Endothelial cell of umbilical vein (primary cell): ENCODE measurements around the gene ZDHHC24. TPM values are rescaled to one million over a fixed set of nuclear protein-coding genes. Genes with fewer than 3 reads are reported as not detected.

Source experiments
- BruUV-seq: library from RNA; stranded (reverse); fragments of 400-500 nt; replicated peaks from 2 replicates; lab custom pipeline; 2021; lab: Mats Ljungman, UMichigan
- CTCF ChIA-PET: fragments of 300-600, 350-600 bp; sonication (Branson Sonifier 250); formaldehyde crosslinking; loops from one replicate; lab custom pipeline; 2021; ENCODE audit warnings: antibody characterized with exemption, inconsistent platforms; lab: Charles Lee
- POLR2A ChIA-PET: fragments of 300-600, 350-600 bp; sonication (Branson Sonifier 250); formaldehyde crosslinking; loops from one replicate; lab custom pipeline; 2021; ENCODE audit warnings: antibody characterized with exemption, inconsistent platforms; lab: Charles Lee
- DNase-seq: peaks from one replicate; pipeline ENCODE4 v3.0.0-alpha.2; 2011; ENCODE audit warnings: low read depth, low spot score
- FAIRE-seq: peaks from 2 replicates; lab custom pipeline; 2011; peaks lifted over from hg19 to GRCh38; lab: Jason Lieb, UNC
- H2AFZ ChIP-seq: 2 replicates; pipeline ENCODE4 v1.6.0; 2012; ENCODE audit warnings: low read depth, low read length, control low read depth, inconsistent platforms
- H3K27ac ChIP-seq: 2 replicates; pipeline ENCODE4 v1.5.1; 2011; ENCODE audit warnings: low read depth, mild to moderate bottlenecking, control low read depth, low read length, moderate library complexity; ENCODE audit not compliant: insufficient read depth
- H3K27me3 ChIP-seq, 2 experiments: 2 replicates each; pipeline versions ENCODE4 v1.6.0 to v1.6.1; 2011; ENCODE audit warnings: low read length in 2 of 2, mixed read lengths in 1 of 2; ENCODE audit not compliant: control insufficient read depth in 2 of 2, insufficient read depth in 2 of 2
- H3K36me3 ChIP-seq, 2 experiments: 2 replicates in 1 of 2; 3 replicates in 1 of 2; pipeline ENCODE4 v1.5.1; 2011; ENCODE audit warnings: low read length in 2 of 2, mild to moderate bottlenecking in 1 of 2, moderate library complexity in 1 of 2; ENCODE audit not compliant: control insufficient read depth in 2 of 2, insufficient read depth in 2 of 2; ENCODE audit errors: extremely low read depth in 1 of 2
- H3K4me1 ChIP-seq: 3 replicates; pipeline ENCODE4 v1.5.1; 2011; ENCODE audit warnings: mild to moderate bottlenecking, low read length; ENCODE audit not compliant: control insufficient read depth, insufficient read depth; ENCODE audit errors: extremely low read depth
- H3K4me2 ChIP-seq: 2 replicates; pipeline ENCODE4 v1.6.1; 2011; ENCODE audit warnings: low read length, control low read depth, mixed read lengths; ENCODE audit not compliant: insufficient read depth
- H3K4me3 ChIP-seq, 3 experiments: fragments of 200-600 bp in 1 of 3; sonication (generic), shearing (Covaris generic) in 1 of 3; replicated peaks in 1 of 3; 2 replicates each; pipeline ENCODE4 v1.5.1; 2011 to 2016; ENCODE audit warnings: control low read depth in 3 of 3, low read length in 3 of 3, mild to moderate bottlenecking in 2 of 3, inconsistent platforms in 1 of 3, low read depth in 1 of 3, moderate library complexity in 1 of 3; ENCODE audit not compliant: insufficient read depth in 1 of 3
- H3K79me2 ChIP-seq: 2 replicates; pipeline ENCODE4 v1.6.0; 2012; ENCODE audit warnings: low read length, inconsistent platforms; ENCODE audit not compliant: control insufficient read depth, insufficient read depth
- H3K9ac ChIP-seq: replicated peaks from 2 replicates; pipeline ENCODE3; 2011; ENCODE audit warnings: low read length, control low read depth; ENCODE audit not compliant: insufficient read depth; ENCODE audit errors: extremely low read depth
- H3K9me1 ChIP-seq: replicated peaks from 3 replicates; pipeline ENCODE4 v1.6.0; 2011; ENCODE audit warnings: mild to moderate bottlenecking, low read length; ENCODE audit not compliant: control insufficient read depth, insufficient read depth; ENCODE audit errors: extremely low read depth
- H3K9me3 ChIP-seq: replicated peaks from 2 replicates; pipeline ENCODE4 v1.5.1; 2012; ENCODE audit warnings: low read length, inconsistent platforms; ENCODE audit not compliant: control insufficient read depth, insufficient read depth
- H4K20me1 ChIP-seq: replicated peaks from 2 replicates; pipeline ENCODE3; 2011; ENCODE audit warnings: mild to moderate bottlenecking, low read length; ENCODE audit not compliant: control insufficient read depth, insufficient read depth; ENCODE audit errors: extremely low read depth
- CTCF ChIP-seq, 2 donors: IDR thresholded peaks; 1 replicate in 1 of 2; 2 replicates in 1 of 2; pipeline ENCODE4 v1.5.1; 2011; ENCODE audit warnings: low read length in 2 of 2, mild to moderate bottlenecking in 2 of 2, moderate library complexity in 2 of 2, control low read depth in 1 of 2, inconsistent platforms in 1 of 2, low read depth in 1 of 2; ENCODE audit not compliant: insufficient read depth in 1 of 2; ENCODE audit errors: extremely low read depth in 1 of 2
- EZH2 ChIP-seq: IDR thresholded peaks from 2 replicates; pipeline ENCODE4 v1.6.1; 2012; ENCODE audit warnings: borderline replicate concordance, low read depth, mild to moderate bottlenecking, moderate library complexity, low read length, inconsistent platforms; ENCODE audit not compliant: severe bottlenecking
- FOS ChIP-seq: IDR thresholded peaks from 2 replicates; pipeline ENCODE4 v1.6.1; 2011; ENCODE audit warnings: mild to moderate bottlenecking, low read length, moderate library complexity, borderline replicate concordance; ENCODE audit not compliant: insufficient read depth
- GATA2 ChIP-seq: IDR thresholded peaks from 2 replicates; pipeline ENCODE4 v1.7.0; 2011; ENCODE audit warnings: low read depth, mild to moderate bottlenecking, moderate library complexity, mixed read lengths, low read length; ENCODE audit not compliant: insufficient read length, insufficient read depth
- JUN ChIP-seq: IDR thresholded peaks from 2 replicates; pipeline ENCODE4 v1.6.1; 2011; ENCODE audit warnings: borderline replicate concordance, low read depth; ENCODE audit not compliant: insufficient read length, insufficient read depth
- MAX ChIP-seq: IDR thresholded peaks from 2 replicates; pipeline ENCODE4 v1.6.1; 2011; ENCODE audit not compliant: insufficient read depth, insufficient read length
- MYC ChIP-seq: IDR thresholded peaks from one replicate; pipeline ENCODE4 v1.6.1; 2011; ENCODE audit warnings: mild to moderate bottlenecking, low read depth, low read length
- POLR2A ChIP-seq: IDR thresholded peaks from 2 replicates; pipeline ENCODE4 v1.6.1; 2012; ENCODE audit warnings: low read depth, mild to moderate bottlenecking, control low read depth, low read length
- POLR2AphosphoS5 ChIP-seq: IDR thresholded peaks from 2 replicates; pipeline ENCODE4 v1.6.1; 2012; ENCODE audit warnings: low read depth, mild to moderate bottlenecking, control low read depth, low read length, moderate library complexity; ENCODE audit not compliant: insufficient read depth
- dilution Hi-C: fragments of 300-500 bp; cut with MboI; formaldehyde crosslinking; loops from one replicate; pipeline ENCODE4 v1.15.0; 2019; ENCODE audit warnings: low sequenced_read_pairs; ENCODE audit not compliant: extremely low pct_ligation_motif_present
- intact Hi-C: fragments of 100-400 bp; cut with micrococcal nuclease; formaldehyde crosslinking; loops from one replicate; pipeline ENCODE4 v1.10.0; 2022
- polyA plus RNA-seq, 4 experiments: library from polyadenylated mRNA; depleted of rRNA in 3 of 4; stranded (reverse) in 3 of 4; unstranded in 1 of 4; fragments of >200 nt; gene quantifications; 2 replicates each; pipeline versions ENCODE4 v1.2.1 to v1.2.3, GENCODE V29; 2011 to 2012; ENCODE audit warnings: missing spikeins in 1 of 4
- total RNA-seq: library from RNA; stranded (reverse); gene quantifications from 2 replicates; pipeline ENCODE4 v1.2.3, GENCODE V29; 2021

The ZDHHC24 gene
- total and polyA plus RNA-seq, 2 donors (not counting 3 experiments of a cell fraction or from before 2014, with no cell fraction given) = 20.1 to 21.1 TPM

- POLR2A ChIA-PET = no interaction called here
- TF ChIP-seq CTCF (IDR thresholded peaks at IDR 0.05; ENCODE audit: extremely low read depth in 1 of 2, insufficient read depth in 1 of 2, low read depth in 1 of 2, low read length in 2 of 2) (no peak), POLR2AphosphoS5 (no peak), GATA2 (no peak), JUN (no peak)
- no peak overlapping the region for H2AFZ ChIP-seq
- H3K4me1 ChIP-seq = no peaks in the 10 kb centered on the region
- no peak overlapping the region for H3K4me2 ChIP-seq
- H4K20me1 ChIP-seq = no peaks in the 10 kb centered on the region
- no peak overlapping the region for H3K27ac ChIP-seq
- H3K9ac ChIP-seq = no peak overlapping the region
- no peak overlapping the region for H3K4me3 ChIP-seq
- no peaks in the 10 kb centered on the region for H3K79me2 ChIP-seq
- no peak for DNase-seq
- CTCF ChIA-PET = no interaction called here
- BruUV-seq = no TSS peak
- intact Hi-C loops (no loop called here), dilution Hi-C loops (no loop called here)
- H3K27me3 ChIP-seq = no peaks in the 10 kb centered on the region
- H3K36me3 ChIP-seq = peaks cover 0 to 25% of the 10 kb centered on the region in 2 experiments
- no peak for FAIRE-seq
- H3K9me3 ChIP-seq = no peaks in the 10 kb centered on the region
- no peaks in the 10 kb centered on the region for H3K9me1 ChIP-seq
Observed at GRCh38 chr11:66493130-66493529, 52.7 kb downstream of the ZDHHC24 start.

DNA sequence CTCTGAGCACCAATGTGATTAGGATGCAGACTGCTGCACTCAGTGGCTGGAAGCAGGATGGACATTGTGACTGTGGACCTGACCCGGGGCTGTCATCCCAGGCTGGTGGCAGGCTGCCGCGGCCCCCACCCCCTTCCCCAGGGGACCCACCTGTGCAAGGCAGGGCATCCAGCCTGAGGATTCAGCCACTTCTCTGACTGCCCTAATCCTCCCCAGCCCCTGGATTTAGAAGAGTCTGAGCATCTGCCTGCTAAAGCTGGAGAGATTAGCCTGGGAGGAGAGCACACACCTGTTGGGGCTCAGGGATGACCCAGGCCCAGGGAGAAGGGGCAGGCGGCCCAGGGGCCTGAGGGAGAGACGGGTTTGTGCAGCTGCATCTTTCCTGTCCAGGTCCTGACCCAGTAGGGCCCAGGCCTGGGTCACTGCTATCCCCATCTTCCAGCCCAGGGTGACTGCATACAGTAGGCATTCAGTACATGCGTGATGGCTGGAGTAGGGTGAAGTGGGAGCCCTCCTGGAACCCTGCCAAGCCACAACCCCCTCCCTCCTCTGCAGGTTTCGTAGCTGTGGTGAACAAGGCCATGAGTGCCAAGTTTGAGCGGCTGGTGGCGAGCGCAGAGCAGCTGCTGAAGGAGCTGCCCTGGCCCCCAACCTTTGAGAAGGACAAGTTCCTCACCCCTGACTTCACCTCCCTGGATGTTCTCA is 53.5 kb downstream of the ZDHHC24 start:
- no peak for DNase-seq
- Histone ChIP-seq H3K9me1 (no peaks in the 10 kb centered on the region), H3K4me1 (no peaks in the 10 kb centered on the region), H3K27ac (no peak overlapping the region), H3K79me2 (no peaks in the 10 kb centered on the region), H3K36me3 (peaks cover 0 to 29% of the 10 kb centered on the region in 2 experiments), H3K9me3 (no peaks in the 10 kb centered on the region), H3K4me2 (no peak overlapping the region), H3K4me3 (no peak overlapping the region), H3K27me3 (no peaks in the 10 kb centered on the region), H4K20me1 (no peaks in the 10 kb centered on the region), H3K9ac (no peak overlapping the region), H2AFZ (no peak overlapping the region)
- FAIRE-seq = no peak
- ChIA-PET CTCF (interaction anchor here (0.7 to 1.8 kb wide), 6 partner anchors 12 to 342 kb away, joined by 3 to 9 read pairs (median 4); partner anchors contain the start of genes BBS1 and DPP3), POLR2A (interaction anchor here (0.6 kb wide), 1 partner anchor 103 kb away, joined by 5 read pairs; no protein-coding TSS in a partner anchor)
- TF ChIP-seq MAX (no peak), JUN (no peak), POLR2AphosphoS5 (no peak), GATA2 (no peak), MYC (no peak), FOS (no peak), EZH2 (no peak), POLR2A (no peak), CTCF (IDR thresholded peaks at IDR 0.05; ENCODE audit: extremely low read depth in 1 of 2, insufficient read depth in 1 of 2, low read depth in 1 of 2, low read length in 2 of 2) (no peak)
- dilution Hi-C loops (no loop called here), intact Hi-C loops (no loop called here)
- no TSS peak for BruUV-seq
